H1 (cell line): Measurements from ENCODE around the gene ACTG1. TPM values are rescaled to one million over a fixed set of nuclear protein-coding genes. Genes with fewer than 3 reads are reported as not detected.

Source experiments
- RXRA ChIP-seq: IDR thresholded peaks from 2 replicates; pipeline ENCODE4 v1.6.1; 2011; ENCODE audit warnings: low read depth, mild to moderate bottlenecking, low read length, moderate library complexity; ENCODE audit not compliant: insufficient read depth
- polyA plus RNA-seq, 7 experiments: library from polyadenylated mRNA; depleted of rRNA in 3 of 7; stranded (reverse) in 5 of 7; unstranded in 2 of 7; fragments of >200 nt in 5 of 7; fragments of 200-250 nt in 2 of 7; gene quantifications; 1 replicate in 5 of 7; 2 replicates in 1 of 7; 4 replicates in 1 of 7; pipeline versions ENCODE4 v1.2.1 to v1.2.3, GENCODE V29; 2011 to 2013; ENCODE audit warnings: missing spikeins in 2 of 7, mixed read lengths in 2 of 7
- total RNA-seq: library from RNA; stranded (reverse); fragmentation: NEBNext Ultra II Directional; extraction: Animal tissue kit (Norgen Biotek cat#: 25700); gene quantifications from 2 replicates; pipeline ENCODE4 v1.2.1, GENCODE V29; 2021

The ACTG1 gene
- total and polyA plus RNA-seq, 2 of the 8 experiments (the other 6 are each of a cell fraction or from before 2014, with no cell fraction given) = 3,535 to 5,010 TPM

GRCh38 chr17:81468770-81469121, 43.9 kb downstream of the ACTG1 start (continued):
- no peak for TF ChIP-seq RXRA
